Vagina (tissue), 2 donors: ENCODE results near the gene UNKL.

ENCODE experiments used
- POLR2A ChIP-seq, 2 donors: fragments of 450-650 bp; IDR thresholded peaks; one replicate each; pipeline ENCODE4 v1.6.1; 2017; ENCODE audit warnings: antibody characterized with exemption in 2 of 2, mild to moderate bottlenecking in 2 of 2, moderate library complexity in 2 of 2
- TF ChIP-seq, protein P1 (sequence below), 3 experiments: fragments of 450-650 bp in 2 of 3; fragments of 200-600 bp in 1 of 3; sonication (generic) in 1 of 3; IDR thresholded peaks; one replicate each; pipeline ENCODE4 v1.5.1; 2017 to 2019; ENCODE audit warnings: antibody characterized with exemption in 3 of 3, mild to moderate bottlenecking in 2 of 3, moderate library complexity in 2 of 3

GRCh38 chr16:1398826-1399581 is 15.5 kb downstream of the UNKL start:
- TF ChIP-seq POLR2A (IDR thresholded peaks at IDR 0.05), result no peak
- TF ChIP-seq, protein P1, sequence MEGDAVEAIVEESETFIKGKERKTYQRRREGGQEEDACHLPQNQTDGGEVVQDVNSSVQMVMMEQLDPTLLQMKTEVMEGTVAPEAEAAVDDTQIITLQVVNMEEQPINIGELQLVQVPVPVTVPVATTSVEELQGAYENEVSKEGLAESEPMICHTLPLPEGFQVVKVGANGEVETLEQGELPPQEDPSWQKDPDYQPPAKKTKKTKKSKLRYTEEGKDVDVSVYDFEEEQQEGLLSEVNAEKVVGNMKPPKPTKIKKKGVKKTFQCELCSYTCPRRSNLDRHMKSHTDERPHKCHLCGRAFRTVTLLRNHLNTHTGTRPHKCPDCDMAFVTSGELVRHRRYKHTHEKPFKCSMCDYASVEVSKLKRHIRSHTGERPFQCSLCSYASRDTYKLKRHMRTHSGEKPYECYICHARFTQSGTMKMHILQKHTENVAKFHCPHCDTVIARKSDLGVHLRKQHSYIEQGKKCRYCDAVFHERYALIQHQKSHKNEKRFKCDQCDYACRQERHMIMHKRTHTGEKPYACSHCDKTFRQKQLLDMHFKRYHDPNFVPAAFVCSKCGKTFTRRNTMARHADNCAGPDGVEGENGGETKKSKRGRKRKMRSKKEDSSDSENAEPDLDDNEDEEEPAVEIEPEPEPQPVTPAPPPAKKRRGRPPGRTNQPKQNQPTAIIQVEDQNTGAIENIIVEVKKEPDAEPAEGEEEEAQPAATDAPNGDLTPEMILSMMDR (IDR thresholded peaks at IDR 0.05), result no peak
